Cardiac muscle cell (in vitro differentiated cells and primary cell): ENCODE data around the gene BMP4. TPM values are rescaled to one million over a fixed set of nuclear protein-coding genes. Genes with fewer than 3 reads are reported as not detected.

Source experiments
- DNase-seq, 2 donors: peaks; one replicate each; pipeline versions ENCODE4 v3.0.0 to v3.0.0-alpha.2; 2010 to 2017; ENCODE audit warnings: low read depth in 1 of 2, low spot score in 1 of 2
- H3K27ac ChIP-seq: fragments of 200-600 bp; sonication (generic); 2 replicates; pipeline ENCODE4 v1.5.1; 2016
- H3K27me3 ChIP-seq: fragments of 200-600 bp; sonication (generic); 2 replicates; pipeline ENCODE4 v1.6.0; 2016; ENCODE audit warnings: control low read depth
- H3K36me3 ChIP-seq: fragments of 200-600 bp; sonication (generic); 2 replicates; pipeline ENCODE4 v1.5.1; 2016; ENCODE audit warnings: control low read depth
- H3K4me1 ChIP-seq: fragments of 200-600 bp; sonication (generic); 2 replicates; pipeline ENCODE4 v1.8.1; 2017; ENCODE audit warnings: low read depth, mild to moderate bottlenecking, mixed run types
- H3K4me3 ChIP-seq: fragments of 200-600 bp; sonication (generic); 2 replicates; pipeline ENCODE4 v1.5.1; 2016; ENCODE audit warnings: mild to moderate bottlenecking
- H3K9me3 ChIP-seq: fragments of 200-600 bp; sonication (generic); 2 replicates; pipeline ENCODE4 v1.5.1; 2017; ENCODE audit warnings: low read depth, mild to moderate bottlenecking, control low read depth
- CTCF ChIP-seq: IDR thresholded peaks from 2 replicates; pipeline ENCODE4 v1.5.1; 2012; ENCODE audit warnings: low read depth, mild to moderate bottlenecking, low read length
- polyA plus RNA-seq: library from polyadenylated mRNA; unstranded; fragments of >200 nt; fragmentation: Nextera tagmentation; extraction: Ambion mirVana; gene quantifications from 2 replicates; pipeline ENCODE4 v1.2.1, GENCODE V29; 2016
- total RNA-seq: library from RNA; depleted of rRNA; stranded (reverse); fragments of >200 nt; gene quantifications from 2 replicates; pipeline ENCODE4 v1.2.3, GENCODE V29; 2016

Gene BMP4
- total and polyA plus RNA-seq, 2 experiments from 2014 or later, result 10.6 to 11.4 TPM

GRCh38 chr14:53942970-53943750 is 13.5 kb downstream of the BMP4 start:
- H3K4me3 ChIP-seq, result no peak overlapping the region
- no peak for DNase-seq
- H3K27me3 ChIP-seq, result peaks cover 37% of the 10 kb centered on the region
- H3K4me1 ChIP-seq, result no peaks in the 10 kb centered on the region
- no peaks in the 10 kb centered on the region for H3K36me3 ChIP-seq
- H3K9me3 ChIP-seq, result no peaks in the 10 kb centered on the region
- H3K27ac ChIP-seq, result no peak overlapping the region
- TF ChIP-seq CTCF, result no peak

DNA sequence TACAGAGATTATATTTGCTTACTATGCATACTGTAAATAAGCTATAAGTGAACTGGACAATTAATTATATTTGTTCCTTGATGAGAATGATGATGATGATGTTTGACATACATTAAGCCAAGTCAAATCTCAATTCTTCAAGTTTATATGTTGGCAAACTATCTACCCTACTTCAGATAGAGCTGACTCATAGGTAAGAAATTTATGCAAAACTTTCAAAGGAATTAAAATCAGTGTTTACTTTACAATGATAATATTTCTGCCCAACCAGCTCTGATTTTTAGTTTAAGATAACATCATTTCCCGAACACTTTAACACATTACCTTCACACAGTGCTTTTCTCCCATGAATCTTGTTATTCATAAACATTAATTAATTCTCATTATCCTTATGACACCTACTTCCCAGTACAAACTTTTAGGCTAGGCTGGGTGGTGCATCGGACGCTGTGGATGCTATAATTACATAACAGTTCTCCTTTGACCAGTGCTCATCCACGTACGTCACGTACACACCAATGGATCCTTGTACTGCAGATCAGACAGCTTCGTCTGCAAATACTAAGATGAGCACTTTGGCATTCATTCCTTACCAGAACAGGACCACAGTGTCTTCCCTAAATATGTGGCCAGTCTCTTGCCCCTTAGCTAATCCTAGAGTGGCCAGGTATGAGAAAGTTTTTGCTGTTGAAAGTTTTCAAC is 18.3 kb downstream of the BMP4 start:
- TF ChIP-seq CTCF, result no peak
- H3K4me1 ChIP-seq, result no peaks in the 10 kb centered on the region
- H3K36me3 ChIP-seq, result no peaks in the 10 kb centered on the region
- no peak overlapping the region for H3K4me3 ChIP-seq
- no peak overlapping the region for H3K27ac ChIP-seq
- H3K9me3 ChIP-seq, result no peaks in the 10 kb centered on the region
- DNase-seq, result no peak
- no peaks in the 10 kb centered on the region for H3K27me3 ChIP-seq

- no peak overlapping the region for H3K4me3 ChIP-seq
- no peaks in the 10 kb centered on the region for H3K36me3 ChIP-seq
- no peaks in the 10 kb centered on the region for H3K9me3 ChIP-seq
- no peaks in the 10 kb centered on the region for H3K27me3 ChIP-seq
- no peak overlapping the region for H3K27ac ChIP-seq
- no peak for TF ChIP-seq CTCF
- DNase-seq, result no peak
- H3K4me1 ChIP-seq, result no peaks in the 10 kb centered on the region
These were observed 21.7 kb downstream of the BMP4 start for GRCh38 chr14:53934778-53935414.

DNA sequence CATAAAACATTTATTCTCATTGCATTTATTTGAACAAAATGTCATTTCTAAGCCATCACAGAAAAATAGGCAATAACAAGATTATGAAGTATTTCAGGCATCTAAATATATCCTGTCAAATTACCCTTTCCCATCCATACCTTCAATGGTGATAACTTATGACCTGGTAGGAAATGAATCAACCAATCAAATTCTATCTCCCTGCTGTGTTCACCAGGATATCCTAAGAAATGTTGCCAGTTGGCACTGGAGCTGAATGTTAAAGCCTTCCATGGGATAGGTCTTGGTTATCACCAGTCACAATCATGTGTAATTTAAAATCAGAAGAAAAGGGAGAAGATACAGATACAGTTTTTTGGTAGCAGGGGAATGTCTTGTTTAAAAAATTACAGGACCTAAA is 23.7 kb downstream of the BMP4 start:
- Histone ChIP-seq H3K36me3 (no peaks in the 10 kb centered on the region), H3K27me3 (no peaks in the 10 kb centered on the region), H3K4me1 (no peaks in the 10 kb centered on the region), H3K9me3 (no peaks in the 10 kb centered on the region), H3K4me3 (no peak overlapping the region), H3K27ac (no peak overlapping the region)
- TF ChIP-seq CTCF, result no peak
- no peak for DNase-seq

DNA sequence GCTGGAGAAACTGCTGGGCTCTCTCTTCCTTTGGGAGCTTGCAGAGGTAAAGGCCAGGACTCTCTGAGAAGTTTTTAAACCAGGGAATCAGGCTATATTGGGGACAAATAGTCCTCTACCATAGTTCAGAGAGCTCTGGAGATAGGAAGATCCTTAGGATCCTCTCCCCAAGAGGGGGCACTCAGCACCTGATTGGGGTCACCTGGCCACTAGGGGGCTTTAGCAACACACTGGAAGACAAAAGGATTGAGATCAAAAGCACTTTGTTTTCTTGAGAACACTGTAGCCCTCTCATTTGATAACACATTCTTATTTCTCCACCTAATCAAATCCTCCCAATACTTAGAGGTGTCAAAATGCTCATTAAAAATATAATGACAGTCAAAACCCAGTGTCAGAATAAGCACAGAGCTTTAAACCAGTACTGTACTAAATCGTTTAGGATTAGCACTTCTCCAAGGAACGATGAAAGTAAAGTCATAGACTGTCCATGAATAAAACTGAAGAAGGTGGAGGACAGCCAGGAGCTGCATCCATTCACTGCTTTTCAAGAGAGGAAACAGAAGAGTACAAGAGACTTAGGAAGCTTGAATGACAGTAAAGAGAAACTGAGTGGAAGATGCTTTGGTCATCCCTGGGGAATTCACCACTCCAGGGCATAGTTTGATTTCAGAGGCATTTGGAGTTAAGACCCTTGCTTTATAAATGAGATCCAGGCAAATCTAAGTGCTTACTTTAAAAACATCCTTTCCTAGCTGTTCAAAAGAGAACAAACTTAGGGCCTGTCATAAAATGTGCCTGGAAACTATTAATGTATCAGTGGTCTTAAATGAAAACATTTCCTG is 26.5 kb downstream of the BMP4 start:
- no peaks in the 10 kb centered on the region for H3K4me1 ChIP-seq
- peak; percentile 37 for TF ChIP-seq CTCF
- DNase-seq, result peak in 1 of 2 donors; percentile 42
- H3K4me3 ChIP-seq, result no peak overlapping the region
- H3K27ac ChIP-seq, result no peak overlapping the region
- no peaks in the 10 kb centered on the region for H3K36me3 ChIP-seq
- H3K27me3 ChIP-seq, result no peaks in the 10 kb centered on the region
- H3K9me3 ChIP-seq, result no peaks in the 10 kb centered on the region
